Spleen (tissue), 7 donors: ENCODE results near the gene SPATS2.

ENCODE experiments used
- CTCF ChIP-seq, 11 experiments: fragments of 200-600 bp in 7 of 11; fragments of 450-650 bp in 4 of 11; sonication (generic) in 4 of 11; IDR thresholded peaks in 8 of 11; conservative IDR thresholded peaks in 3 of 11; 1 replicate in 7 of 11; 2 replicates in 4 of 11; pipeline versions ENCODE4 v1.4.0 to v1.8.0; 2016 to 2021; ENCODE audit warnings: antibody characterized with exemption in 11 of 11, inconsistent platforms in 4 of 11, mild to moderate bottlenecking in 1 of 11
- POLR2A ChIP-seq, 3 donors: fragments of 450-650 bp; IDR thresholded peaks; one replicate each; pipeline ENCODE4 v1.5.1; 2017; ENCODE audit warnings: antibody characterized with exemption in 3 of 3, mild to moderate bottlenecking in 1 of 3
- POLR2AphosphoS5 ChIP-seq, 3 donors: sonication (generic); formaldehyde crosslinking; IDR thresholded peaks; one replicate each; pipeline ENCODE4 v1.5.1; 2017; ENCODE audit warnings: antibody characterized with exemption in 3 of 3
- donor health status: DM: no; HTN: no; CAD: no; lungs with moderate emphysema.
- donor health status: DM: no; HTN: no; CAD: no.
- donor health status: DM: no; HTN: no; CAD: no.

GRCh38 chr12:49420556-49420955, 53.3 kb downstream of the SPATS2 start:
- no peak for TF ChIP-seq POLR2A (IDR thresholded peaks at IDR 0.05)
- no peak for TF ChIP-seq CTCF (IDR thresholded peaks at IDR 0.05 in 8 of 11, conservative IDR thresholded peaks at IDR 0.05 in 3 of 11)
- no peak for TF ChIP-seq POLR2AphosphoS5 (IDR thresholded peaks at IDR 0.05)
